ENCODE measurements around the gene FOXD2. TPM values are rescaled to one million over a fixed set of nuclear protein-coding genes. Genes with fewer than 3 reads are reported as not detected.

FOXD2 gene
- total RNA-seq, 1 donor from 2014 or later: 0.07 TPM

DNA sequence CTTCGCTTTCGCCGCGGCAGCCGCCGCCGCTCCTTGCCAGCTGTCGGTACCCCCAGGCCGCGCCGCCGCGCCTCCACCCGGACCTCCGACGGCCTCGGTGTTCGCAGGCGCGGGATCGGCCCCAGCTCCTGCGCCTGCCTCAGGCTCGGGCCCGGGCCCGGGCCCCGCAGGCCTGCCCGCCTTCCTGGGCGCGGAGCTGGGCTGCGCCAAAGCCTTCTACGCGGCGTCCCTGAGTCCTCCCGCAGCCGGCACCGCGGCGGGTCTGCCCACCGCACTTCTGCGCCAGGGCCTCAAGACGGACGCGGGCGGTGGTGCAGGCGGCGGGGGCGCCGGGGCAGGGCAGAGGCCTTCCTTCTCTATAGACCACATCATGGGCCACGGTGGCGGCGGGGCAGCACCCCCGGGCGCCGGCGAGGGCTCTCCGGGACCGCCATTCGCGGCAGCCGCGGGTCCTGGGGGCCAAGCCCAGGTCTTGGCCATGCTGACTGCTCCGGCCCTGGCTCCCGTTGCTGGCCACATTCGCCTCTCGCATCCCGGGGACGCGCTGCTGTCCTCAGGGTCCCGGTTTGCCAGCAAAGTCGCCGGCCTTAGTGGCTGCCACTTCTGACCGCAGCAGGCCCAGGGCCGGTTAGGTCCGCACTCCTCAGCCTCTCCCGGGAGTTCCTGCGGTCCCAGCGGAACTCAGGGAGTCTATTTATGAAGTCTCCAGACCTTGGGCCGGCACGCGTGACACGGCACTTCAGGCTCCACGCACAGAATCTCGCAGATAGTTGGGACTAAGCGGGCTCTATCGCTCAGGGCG, 1.4 kb downstream of the FOXD2 start:
- Mint-ChIP-seq H3K27ac (ENCODE audit: unreplicated experiment) (peak overlapping the region; percentile 58), H3K4me1 (ENCODE audit: low read depth, unreplicated experiment) (peaks cover 1% of the 10 kb centered on the region), H3K9me3 (ENCODE audit: unreplicated experiment) (peaks cover 12% of the 10 kb centered on the region), H3K27me3 (ENCODE audit: low read depth, unreplicated experiment) (peaks cover 28% of the 10 kb centered on the region), H3K36me3 (ENCODE audit: low read depth, unreplicated experiment) (no peaks in the 10 kb centered on the region), H3K4me3 (ENCODE audit: unreplicated experiment) (no peak overlapping the region)
- TF ChIP-seq, protein P1, sequence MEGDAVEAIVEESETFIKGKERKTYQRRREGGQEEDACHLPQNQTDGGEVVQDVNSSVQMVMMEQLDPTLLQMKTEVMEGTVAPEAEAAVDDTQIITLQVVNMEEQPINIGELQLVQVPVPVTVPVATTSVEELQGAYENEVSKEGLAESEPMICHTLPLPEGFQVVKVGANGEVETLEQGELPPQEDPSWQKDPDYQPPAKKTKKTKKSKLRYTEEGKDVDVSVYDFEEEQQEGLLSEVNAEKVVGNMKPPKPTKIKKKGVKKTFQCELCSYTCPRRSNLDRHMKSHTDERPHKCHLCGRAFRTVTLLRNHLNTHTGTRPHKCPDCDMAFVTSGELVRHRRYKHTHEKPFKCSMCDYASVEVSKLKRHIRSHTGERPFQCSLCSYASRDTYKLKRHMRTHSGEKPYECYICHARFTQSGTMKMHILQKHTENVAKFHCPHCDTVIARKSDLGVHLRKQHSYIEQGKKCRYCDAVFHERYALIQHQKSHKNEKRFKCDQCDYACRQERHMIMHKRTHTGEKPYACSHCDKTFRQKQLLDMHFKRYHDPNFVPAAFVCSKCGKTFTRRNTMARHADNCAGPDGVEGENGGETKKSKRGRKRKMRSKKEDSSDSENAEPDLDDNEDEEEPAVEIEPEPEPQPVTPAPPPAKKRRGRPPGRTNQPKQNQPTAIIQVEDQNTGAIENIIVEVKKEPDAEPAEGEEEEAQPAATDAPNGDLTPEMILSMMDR (IDR thresholded peaks at IDR 0.05; ENCODE audit: insufficient read depth, low read depth, low read length): no peak
- TF ChIP-seq EZH2 (IDR thresholded peaks at IDR 0.05; ENCODE audit: insufficient read depth, low read length): peak; percentile 81
- Histone ChIP-seq H3K9me3 (ENCODE audit: insufficient read depth, low read depth, low read length) (no peaks in the 10 kb centered on the region), H2AFZ (ENCODE audit: low read depth, low read length) (no peak overlapping the region), H3K9ac (ENCODE audit: low read length) (no peak overlapping the region), H3K4me3 (ENCODE audit: insufficient read depth, low read depth, low read length) (no peak overlapping the region), H3K27me3 (ENCODE audit: insufficient read depth, low read length) (peaks cover 82% of the 10 kb centered on the region), H3K36me3 (ENCODE audit: insufficient read depth, low read length) (no peaks in the 10 kb centered on the region), H3K4me1 (ENCODE audit: insufficient read depth, low read length) (peaks cover 3% of the 10 kb centered on the region), H3K4me2 (ENCODE audit: low read length) (no peak overlapping the region), H4K20me1 (ENCODE audit: insufficient read depth, low read length) (peaks cover 26% of the 10 kb centered on the region), H3K27ac (ENCODE audit: low read depth, low read length) (no peak overlapping the region), H3K79me2 (ENCODE audit: insufficient read depth, low read length) (no peaks in the 10 kb centered on the region)
- FAIRE-seq (no peak), DNase-seq (ENCODE audit: low read depth) (no peak)

DNA sequence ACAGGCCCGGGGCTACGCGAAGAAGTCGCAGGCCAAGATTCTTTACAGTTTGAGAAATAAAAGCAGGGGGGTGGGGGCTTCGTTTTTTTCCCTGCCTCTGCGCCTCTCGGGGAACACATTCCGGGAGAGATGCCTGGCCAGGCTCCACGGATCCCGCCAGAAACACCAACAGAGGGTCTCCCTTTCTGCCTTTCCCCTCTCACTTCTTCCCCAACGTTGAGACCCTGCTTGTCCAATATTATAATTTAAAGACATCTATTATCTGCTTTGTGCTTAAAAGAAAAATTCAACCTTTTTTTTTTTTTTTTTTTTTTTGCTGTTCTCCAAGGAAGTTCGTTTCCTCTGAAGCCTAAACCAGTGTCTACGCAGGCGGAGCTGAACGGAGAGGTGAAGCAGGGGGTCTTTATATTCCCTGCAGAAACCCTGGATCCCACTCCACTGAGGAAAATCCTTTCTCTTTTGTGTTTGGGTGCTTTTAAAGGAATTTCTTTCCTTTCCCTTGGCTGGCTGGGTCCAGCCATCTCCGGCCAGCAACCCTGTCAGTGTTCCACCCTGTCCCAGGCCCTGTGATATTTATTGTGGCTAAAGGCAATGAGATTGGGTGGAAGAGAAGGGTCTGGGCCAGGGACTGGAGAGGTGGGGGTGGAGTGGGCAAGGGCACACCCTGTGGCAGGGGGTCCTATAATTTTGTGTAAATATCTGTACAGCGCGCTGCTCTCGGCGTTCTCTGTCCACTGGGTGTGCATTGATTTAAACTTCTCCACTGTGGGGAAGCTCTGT, 2.2 kb downstream of the FOXD2 start:
- no peak overlapping the region for H3K4me2 ChIP-seq (ENCODE audit: low read length)
- peaks cover 20% of the 10 kb centered on the region for H3K27me3 Mint-ChIP-seq (ENCODE audit: low read depth, unreplicated experiment)
- peaks cover 5% of the 10 kb centered on the region for H3K4me1 Mint-ChIP-seq (ENCODE audit: low read depth, unreplicated experiment)
- H3K27ac ChIP-seq (ENCODE audit: low read depth, low read length): no peak overlapping the region
- H3K79me2 ChIP-seq (ENCODE audit: insufficient read depth, low read length): no peaks in the 10 kb centered on the region
- H3K4me1 ChIP-seq (ENCODE audit: insufficient read depth, low read length): peaks cover 6% of the 10 kb centered on the region
- FAIRE-seq (no peak), DNase-seq (ENCODE audit: low read depth) (no peak)
- H3K27ac Mint-ChIP-seq (ENCODE audit: unreplicated experiment): no peak overlapping the region
- no peak overlapping the region for H3K4me3 Mint-ChIP-seq (ENCODE audit: unreplicated experiment)
- H3K9ac ChIP-seq (ENCODE audit: low read length): no peak overlapping the region
- TF ChIP-seq, protein P1 (IDR thresholded peaks at IDR 0.05; ENCODE audit: insufficient read depth, low read depth, low read length): no peak
- TF ChIP-seq EZH2 (IDR thresholded peaks at IDR 0.05; ENCODE audit: insufficient read depth, low read length): no peak
- peaks cover 11% of the 10 kb centered on the region for H3K9me3 Mint-ChIP-seq (ENCODE audit: unreplicated experiment)
- H4K20me1 ChIP-seq (ENCODE audit: insufficient read depth, low read length): peaks cover 19% of the 10 kb centered on the region
- H3K4me3 ChIP-seq (ENCODE audit: insufficient read depth, low read depth, low read length): no peak overlapping the region
- H2AFZ ChIP-seq (ENCODE audit: low read depth, low read length): no peak overlapping the region
- H3K9me3 ChIP-seq (ENCODE audit: insufficient read depth, low read depth, low read length): no peaks in the 10 kb centered on the region
- H3K36me3 ChIP-seq (ENCODE audit: insufficient read depth, low read length): no peaks in the 10 kb centered on the region
- peaks cover 2% of the 10 kb centered on the region for H3K36me3 Mint-ChIP-seq (ENCODE audit: low read depth, unreplicated experiment)
- H3K27me3 ChIP-seq (ENCODE audit: insufficient read depth, low read length): peaks cover 82% of the 10 kb centered on the region

Measured in astrocyte (in vitro differentiated cells and primary cell).